Measurements from ENCODE around the gene CLPTM1. TPM values are rescaled to one million over a fixed set of nuclear protein-coding genes. Genes with fewer than 3 reads are reported as not detected.

The CLPTM1 gene
- total and polyA plus RNA-seq, 2 donors (not counting 3 experiments of a cell fraction or from before 2014, with no cell fraction given) = 108 to 176 TPM

DNA sequence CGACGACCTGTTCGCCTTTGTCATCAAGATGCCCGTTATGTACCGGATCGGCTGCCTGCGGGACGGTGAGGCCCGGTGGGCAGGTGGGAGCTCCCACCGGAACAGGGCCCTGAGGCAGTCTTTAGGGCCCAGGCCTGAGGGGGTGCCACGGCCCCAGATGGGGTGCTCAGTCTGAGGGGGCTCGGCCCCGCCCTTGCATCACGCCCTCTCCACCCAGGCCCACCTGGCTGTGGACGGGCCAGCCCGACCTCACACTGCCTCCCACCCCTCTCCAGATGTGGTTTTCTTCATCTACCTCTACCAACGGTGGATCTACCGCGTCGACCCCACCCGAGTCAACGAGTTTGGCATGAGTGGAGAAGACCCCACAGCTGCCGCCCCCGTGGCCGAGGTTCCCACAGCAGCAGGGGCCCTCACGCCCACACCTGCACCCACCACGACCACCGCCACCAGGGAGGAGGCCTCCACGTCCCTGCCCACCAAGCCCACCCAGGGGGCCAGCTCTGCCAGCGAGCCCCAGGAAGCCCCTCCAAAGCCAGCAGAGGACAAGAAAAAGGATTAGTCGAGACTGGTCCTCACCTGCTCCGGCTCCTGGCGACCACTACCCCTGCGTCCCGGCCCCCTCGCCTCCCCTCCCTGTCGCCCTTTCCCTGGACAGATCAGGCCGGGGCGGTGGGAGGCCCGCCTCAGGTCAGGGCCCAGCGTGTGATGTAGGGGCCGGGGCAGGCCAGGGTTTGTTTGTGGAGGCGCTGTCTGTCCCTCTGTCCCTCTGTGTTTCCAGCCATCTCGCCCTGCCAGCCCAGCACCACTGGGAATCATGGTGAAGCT lies 37.4 kb downstream of the CLPTM1 start:
- TF ChIP-seq POLR2A (IDR thresholded peaks at IDR 0.05; ENCODE audit: low read depth, low read length) (no peak), EZH2 (IDR thresholded peaks at IDR 0.05; ENCODE audit: borderline replicate concordance, low read depth, low read length, severe bottlenecking) (no peak), MYC (IDR thresholded peaks at IDR 0.05; ENCODE audit: low read depth, low read length) (no peak), POLR2AphosphoS5 (IDR thresholded peaks at IDR 0.05; ENCODE audit: insufficient read depth, low read depth, low read length) (no peak)
- Histone ChIP-seq H3K9ac (replicated peaks; ENCODE audit: extremely low read depth, insufficient read depth, low read length) (no peak overlapping the region), H3K36me3 (ENCODE audit: control insufficient read depth in 2 of 2, extremely low read depth in 1 of 2, insufficient read depth in 2 of 2, low read length in 2 of 2) (peaks cover 0 to 36% of the 10 kb centered on the region in 2 experiments), H3K9me1 (replicated peaks; ENCODE audit: control insufficient read depth, extremely low read depth, insufficient read depth, low read length) (no peaks in the 10 kb centered on the region), H3K27me3 (ENCODE audit: control insufficient read depth in 2 of 2, insufficient read depth in 2 of 2, low read length in 2 of 2) (no peaks in the 10 kb centered on the region), H3K9me3 (replicated peaks; ENCODE audit: control insufficient read depth, insufficient read depth, low read length) (no peaks in the 10 kb centered on the region), H3K4me2 (ENCODE audit: insufficient read depth, low read length) (no peak overlapping the region), H4K20me1 (replicated peaks; ENCODE audit: control insufficient read depth, extremely low read depth, insufficient read depth, low read length) (no peaks in the 10 kb centered on the region), H2AFZ (ENCODE audit: low read depth, low read length) (no peak overlapping the region), H3K27ac (ENCODE audit: insufficient read depth, low read depth, low read length) (no peak overlapping the region), H3K79me2 (ENCODE audit: control insufficient read depth, insufficient read depth, low read length) (no peaks in the 10 kb centered on the region), H3K4me3 (replicated peaks in 1 of 3; ENCODE audit: insufficient read depth in 1 of 3, low read depth in 1 of 3, low read length in 3 of 3) (no peak overlapping the region), H3K4me1 (ENCODE audit: control insufficient read depth, extremely low read depth, insufficient read depth, low read length) (no peaks in the 10 kb centered on the region)
- ChIA-PET CTCF (interaction anchor here (0.5 kb wide), 1 partner anchor 48 kb away, joined by 3 read pairs; no protein-coding TSS in a partner anchor), POLR2A (no interaction called here)
- dilution Hi-C loops (cut with MboI; ENCODE audit: extremely low pct_ligation_motif_present, low sequenced_read_pairs) (no loop called here), intact Hi-C loops (cut with micrococcal nuclease) (no loop called here)
- TSS peak; percentile 44 for BruUV-seq (replicated peaks)
- no peak for DNase-seq (ENCODE audit: low read depth, low spot score)
- FAIRE-seq = no peak

DNA sequence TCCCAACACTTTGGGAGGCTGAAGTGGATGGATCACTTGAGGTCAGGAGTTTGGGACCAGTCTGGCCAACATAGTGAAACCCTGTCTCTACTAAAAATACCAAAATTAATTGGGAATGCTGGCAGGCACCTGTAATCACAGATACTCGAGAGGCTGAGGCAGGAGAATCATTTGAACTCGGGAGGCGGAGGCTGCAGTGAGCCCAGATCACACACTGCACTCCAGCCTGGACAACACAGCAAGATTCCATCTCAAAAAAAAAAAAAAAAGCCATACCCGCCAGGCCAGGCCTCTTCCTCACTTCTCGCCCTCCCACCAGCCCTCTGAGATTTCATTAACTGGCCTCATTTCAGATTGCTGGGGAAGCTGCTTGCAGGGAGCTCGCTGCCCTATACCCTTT lies 38.3 kb downstream of the CLPTM1 start:
- no peak for DNase-seq (ENCODE audit: low read depth, low spot score)
- Histone ChIP-seq H3K9me3 (replicated peaks; ENCODE audit: control insufficient read depth, insufficient read depth, low read length) (no peaks in the 10 kb centered on the region), H3K9me1 (replicated peaks; ENCODE audit: control insufficient read depth, extremely low read depth, insufficient read depth, low read length) (no peaks in the 10 kb centered on the region), H3K79me2 (ENCODE audit: control insufficient read depth, insufficient read depth, low read length) (no peaks in the 10 kb centered on the region), H3K9ac (replicated peaks; ENCODE audit: extremely low read depth, insufficient read depth, low read length) (no peak overlapping the region), H3K4me1 (ENCODE audit: control insufficient read depth, extremely low read depth, insufficient read depth, low read length) (no peaks in the 10 kb centered on the region), H3K4me3 (replicated peaks in 1 of 3; ENCODE audit: insufficient read depth in 1 of 3, low read depth in 1 of 3, low read length in 3 of 3) (no peak overlapping the region), H3K27ac (ENCODE audit: insufficient read depth, low read depth, low read length) (no peak overlapping the region), H3K36me3 (ENCODE audit: control insufficient read depth in 2 of 2, extremely low read depth in 1 of 2, insufficient read depth in 2 of 2, low read length in 2 of 2) (peaks cover 0 to 32% of the 10 kb centered on the region in 2 experiments), H3K4me2 (ENCODE audit: insufficient read depth, low read length) (no peak overlapping the region), H3K27me3 (ENCODE audit: control insufficient read depth in 2 of 2, insufficient read depth in 2 of 2, low read length in 2 of 2) (no peaks in the 10 kb centered on the region), H4K20me1 (replicated peaks; ENCODE audit: control insufficient read depth, extremely low read depth, insufficient read depth, low read length) (no peaks in the 10 kb centered on the region), H2AFZ (ENCODE audit: low read depth, low read length) (no peak overlapping the region)
- BruUV-seq (replicated peaks) = no TSS peak
- POLR2A ChIA-PET = no interaction called here
- TF ChIP-seq EZH2 (IDR thresholded peaks at IDR 0.05; ENCODE audit: borderline replicate concordance, low read depth, low read length, severe bottlenecking) (no peak), POLR2A (IDR thresholded peaks at IDR 0.05; ENCODE audit: low read depth, low read length) (no peak), POLR2AphosphoS5 (IDR thresholded peaks at IDR 0.05; ENCODE audit: insufficient read depth, low read depth, low read length) (no peak)
- TF ChIP-seq, protein P1, sequence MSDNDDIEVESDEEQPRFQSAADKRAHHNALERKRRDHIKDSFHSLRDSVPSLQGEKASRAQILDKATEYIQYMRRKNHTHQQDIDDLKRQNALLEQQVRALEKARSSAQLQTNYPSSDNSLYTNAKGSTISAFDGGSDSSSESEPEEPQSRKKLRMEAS (IDR thresholded peaks at IDR 0.05; ENCODE audit: insufficient read depth, insufficient read length) = no peak
- TF ChIP-seq, protein P2, sequence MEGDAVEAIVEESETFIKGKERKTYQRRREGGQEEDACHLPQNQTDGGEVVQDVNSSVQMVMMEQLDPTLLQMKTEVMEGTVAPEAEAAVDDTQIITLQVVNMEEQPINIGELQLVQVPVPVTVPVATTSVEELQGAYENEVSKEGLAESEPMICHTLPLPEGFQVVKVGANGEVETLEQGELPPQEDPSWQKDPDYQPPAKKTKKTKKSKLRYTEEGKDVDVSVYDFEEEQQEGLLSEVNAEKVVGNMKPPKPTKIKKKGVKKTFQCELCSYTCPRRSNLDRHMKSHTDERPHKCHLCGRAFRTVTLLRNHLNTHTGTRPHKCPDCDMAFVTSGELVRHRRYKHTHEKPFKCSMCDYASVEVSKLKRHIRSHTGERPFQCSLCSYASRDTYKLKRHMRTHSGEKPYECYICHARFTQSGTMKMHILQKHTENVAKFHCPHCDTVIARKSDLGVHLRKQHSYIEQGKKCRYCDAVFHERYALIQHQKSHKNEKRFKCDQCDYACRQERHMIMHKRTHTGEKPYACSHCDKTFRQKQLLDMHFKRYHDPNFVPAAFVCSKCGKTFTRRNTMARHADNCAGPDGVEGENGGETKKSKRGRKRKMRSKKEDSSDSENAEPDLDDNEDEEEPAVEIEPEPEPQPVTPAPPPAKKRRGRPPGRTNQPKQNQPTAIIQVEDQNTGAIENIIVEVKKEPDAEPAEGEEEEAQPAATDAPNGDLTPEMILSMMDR (IDR thresholded peaks at IDR 0.05; ENCODE audit: extremely low read depth in 1 of 2, insufficient read depth in 1 of 2, low read depth in 1 of 2, low read length in 2 of 2) = no peak
- FAIRE-seq = no peak
- intact Hi-C loops (cut with micrococcal nuclease) (no loop called here), dilution Hi-C loops (cut with MboI; ENCODE audit: extremely low pct_ligation_motif_present, low sequenced_read_pairs) (no loop called here)
- CTCF ChIA-PET = no interaction called here

All from endothelial cell of umbilical vein (primary cell).